ENCODE data around the gene ARL4D. TPM values are rescaled to one million over a fixed set of nuclear protein-coding genes. Genes with fewer than 3 reads are reported as not detected.
"Not testable (repeated sequence)": the region's sequence is repeated elsewhere in the genome, so short reads cannot be mapped to it uniquely, and the experiment has no call there.

ARL4D gene
- total and polyA plus RNA-seq, 7 experiments from 2014 or later, result 1.3 to 4.8 (median 2.1) TPM

DNA sequence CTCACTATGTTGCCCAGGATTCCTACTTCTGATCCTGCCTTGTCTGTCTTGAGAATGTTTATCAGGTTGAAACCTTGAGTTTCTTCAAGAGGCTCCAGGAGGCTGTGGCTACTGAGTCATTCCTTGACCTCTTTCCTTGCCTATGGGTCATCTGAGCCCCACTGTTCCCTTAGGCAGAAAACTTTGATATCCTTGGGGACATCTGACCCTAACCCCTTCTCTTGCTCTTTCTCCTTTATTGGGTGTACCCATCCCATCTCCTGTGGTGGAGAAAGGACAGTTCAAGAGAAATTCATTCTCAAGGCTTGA is 12.5 kb downstream of the ARL4D start:
- H3K27me3 Mint-ChIP-seq, result peaks cover 7 to 20% (median 8%) of the 10 kb centered on the region in 5 donors
- no peaks in the 10 kb centered on the region for H3K9me3 ChIP-seq (ENCODE audit: control insufficient read depth in 2 of 3, low read length in 3 of 3)
- intact Hi-C loops (cut with micrococcal nuclease), result no loop called here
- no peaks in the 10 kb centered on the region for H3K36me3 ChIP-seq (ENCODE audit: control insufficient read depth in 2 of 3, insufficient read depth in 3 of 3, low read length in 3 of 3)
- H3K27ac Mint-ChIP-seq, result peak overlapping the region in 1 of 9 donors; percentile 42
- no peak overlapping the region for H3K4me3 ChIP-seq (ENCODE audit: low read length)
- no peak overlapping the region for H3K4me3 Mint-ChIP-seq
- no peak overlapping the region for H3K27ac ChIP-seq (ENCODE audit: low read depth, low read length)
- ATAC-seq (no peak), DNase-seq (no peak)
- H3K9me3 Mint-ChIP-seq, result no peaks in the 10 kb centered on the region
- ChIA-PET CTCF (no interaction called here), POLR2A (no interaction called here)
- no peaks in the 10 kb centered on the region for H3K4me1 ChIP-seq (ENCODE audit: control insufficient read depth in 2 of 2, insufficient read depth in 2 of 2, low read length in 2 of 2)
- no peaks in the 10 kb centered on the region for H3K36me3 Mint-ChIP-seq
- H3K4me1 Mint-ChIP-seq, result peaks cover 0 to 9% (median 0%) of the 10 kb centered on the region in 7 donors
- H3K27me3 ChIP-seq (ENCODE audit: control insufficient read depth in 2 of 2, insufficient read depth in 2 of 2, low read length in 2 of 2), result no peaks in the 10 kb centered on the region

DNA sequence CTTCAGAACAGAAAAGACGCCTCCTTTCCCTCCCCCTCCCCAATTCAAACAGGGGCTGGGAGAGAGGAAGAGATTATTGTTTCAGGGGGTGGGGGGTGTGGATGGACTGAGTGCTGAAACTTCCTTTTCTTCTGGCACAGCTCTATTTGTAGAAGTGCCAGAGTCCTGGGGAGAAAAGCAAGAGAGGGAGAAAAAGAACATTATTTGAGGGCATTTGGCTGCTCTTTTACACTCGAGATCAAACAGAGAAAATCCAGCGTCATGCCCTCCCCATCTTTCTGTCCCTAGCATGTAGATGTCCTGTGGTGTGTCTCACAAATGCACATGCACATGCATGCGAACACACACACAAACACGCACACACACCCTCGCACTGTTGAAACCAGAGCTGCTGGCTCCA is 13.0 kb downstream of the ARL4D start:
- ChIA-PET POLR2A (no interaction called here), CTCF (no interaction called here)
- Histone ChIP-seq H3K9me3 (ENCODE audit: control insufficient read depth in 2 of 3, low read length in 3 of 3) (no peaks in the 10 kb centered on the region), H3K36me3 (ENCODE audit: control insufficient read depth in 2 of 3, insufficient read depth in 3 of 3, low read length in 3 of 3) (no peaks in the 10 kb centered on the region), H3K4me3 (ENCODE audit: low read length) (no peak overlapping the region), H3K27ac (ENCODE audit: low read depth, low read length) (no peak overlapping the region), H3K4me1 (ENCODE audit: control insufficient read depth in 2 of 2, insufficient read depth in 2 of 2, low read length in 2 of 2) (no peaks in the 10 kb centered on the region), H3K27me3 (ENCODE audit: control insufficient read depth in 2 of 2, insufficient read depth in 2 of 2, low read length in 2 of 2) (no peaks in the 10 kb centered on the region)
- Mint-ChIP-seq H3K9me3 (no peaks in the 10 kb centered on the region), H3K27ac (peak overlapping the region in 1 of 9 donors; percentile 42), H3K36me3 (no peaks in the 10 kb centered on the region), H3K4me1 (peaks cover 0 to 9% (median 0%) of the 10 kb centered on the region in 7 donors), H3K4me3 (no peak overlapping the region), H3K27me3 (peaks cover 7 to 24% (median 10%) of the 10 kb centered on the region in 5 donors)
- intact Hi-C loops (cut with micrococcal nuclease), result no loop called here
- DNase-seq (no peak), ATAC-seq (no peak)

DNA sequence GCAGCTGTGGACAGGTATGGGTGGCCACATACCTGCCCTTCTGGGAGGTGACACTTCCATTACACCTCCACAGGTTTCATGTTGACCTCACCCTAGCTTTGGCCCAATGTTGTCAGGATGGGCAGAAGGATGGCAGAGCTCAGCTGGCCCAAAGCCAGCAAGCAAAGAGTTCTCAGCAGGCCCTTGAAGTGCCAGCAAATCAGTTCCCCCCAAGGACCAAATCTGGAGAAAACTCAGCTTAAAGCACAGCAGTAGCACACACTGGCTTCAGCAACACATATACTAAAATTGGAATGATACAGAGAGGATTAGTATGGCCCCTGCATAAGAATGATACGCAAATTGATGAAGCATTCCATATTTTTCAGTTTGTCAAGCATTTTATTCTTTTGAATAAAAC is 13.4 kb downstream of the ARL4D start:
- CTCF ChIA-PET, result no interaction called here
- DNase-seq (no peak), ATAC-seq (no peak)
- Histone ChIP-seq H3K4me3 (ENCODE audit: low read length) (no peak overlapping the region), H3K27me3 (ENCODE audit: control insufficient read depth in 2 of 2, insufficient read depth in 2 of 2, low read length in 2 of 2) (no peaks in the 10 kb centered on the region), H3K4me1 (ENCODE audit: control insufficient read depth in 2 of 2, insufficient read depth in 2 of 2, low read length in 2 of 2) (no peaks in the 10 kb centered on the region), H3K36me3 (ENCODE audit: control insufficient read depth in 2 of 3, insufficient read depth in 3 of 3, low read length in 3 of 3) (no peaks in the 10 kb centered on the region), H3K9me3 (ENCODE audit: control insufficient read depth in 2 of 3, low read length in 3 of 3) (no peaks in the 10 kb centered on the region), H3K27ac (ENCODE audit: low read depth, low read length) (no peak overlapping the region)
- intact Hi-C loops (cut with micrococcal nuclease), result no loop called here
- no peaks in the 10 kb centered on the region for H3K36me3 Mint-ChIP-seq
- no peaks in the 10 kb centered on the region for H3K9me3 Mint-ChIP-seq
- POLR2A ChIA-PET, result no interaction called here
- H3K27me3 Mint-ChIP-seq, result peaks cover 8 to 27% (median 10%) of the 10 kb centered on the region in 5 donors
- H3K27ac Mint-ChIP-seq, result no peak overlapping the region
- H3K4me3 Mint-ChIP-seq, result no peak overlapping the region
- H3K4me1 Mint-ChIP-seq, result peaks cover 0 to 9% (median 0%) of the 10 kb centered on the region in 7 donors

DNA sequence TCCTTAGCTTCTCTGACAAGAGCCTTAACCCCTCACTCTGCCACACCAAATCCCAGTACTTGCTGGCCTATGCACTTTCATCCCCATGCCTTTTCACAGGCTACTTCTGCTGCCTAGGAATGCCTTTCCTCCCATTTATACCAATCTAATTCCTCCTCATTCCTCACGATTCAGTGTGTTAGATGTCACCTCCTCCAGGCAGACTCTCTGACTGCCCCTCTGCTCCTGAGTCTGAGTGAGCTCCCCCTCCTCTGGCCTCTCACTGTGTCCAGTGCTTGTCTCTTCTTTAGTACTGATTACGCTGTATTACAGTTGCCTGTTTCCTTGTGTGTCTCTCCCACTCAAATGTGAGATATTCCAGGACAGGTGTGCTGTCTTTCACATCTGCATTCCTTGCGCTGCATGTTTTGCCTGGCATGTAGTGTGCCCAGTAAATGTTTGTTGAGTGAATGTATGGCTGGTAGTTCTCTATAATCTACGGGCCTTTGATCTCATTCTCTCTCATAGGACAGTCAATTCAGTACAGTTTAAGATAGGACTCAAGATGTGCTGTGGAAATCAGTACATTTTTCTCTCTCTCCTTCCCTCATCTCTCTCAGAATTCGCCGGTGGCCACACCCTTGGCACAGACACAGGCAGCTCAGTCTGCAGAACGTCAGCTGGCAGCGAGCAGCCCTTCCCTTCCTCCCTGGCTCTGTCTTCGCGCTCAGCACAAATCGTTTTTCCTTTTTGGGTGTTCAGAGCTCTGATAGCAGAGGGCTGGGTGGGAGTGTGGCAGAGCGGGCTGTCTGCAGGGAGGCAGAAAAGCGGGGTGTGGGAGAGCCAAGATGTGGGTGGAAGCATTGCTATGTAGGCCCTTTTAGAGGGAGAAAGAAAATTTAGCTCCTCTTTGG is 18.5 kb downstream of the ARL4D start:
- Mint-ChIP-seq H3K9me3 (no peaks in the 10 kb centered on the region), H3K27ac (no peak overlapping the region), H3K27me3 (peaks cover 5 to 33% (median 10%) of the 10 kb centered on the region in 5 donors), H3K4me1 (peaks cover 0 to 6% (median 0%) of the 10 kb centered on the region in 7 donors), H3K4me3 (no peak overlapping the region), H3K36me3 (no peaks in the 10 kb centered on the region)
- no peak for ATAC-seq
- Histone ChIP-seq H3K4me3 (ENCODE audit: low read length) (no peak overlapping the region), H3K9me3 (ENCODE audit: control insufficient read depth in 2 of 3, low read length in 3 of 3) (no peaks in the 10 kb centered on the region), H3K27ac (ENCODE audit: low read depth, low read length) (no peak overlapping the region), H3K36me3 (ENCODE audit: control insufficient read depth in 2 of 3, insufficient read depth in 3 of 3, low read length in 3 of 3) (no peaks in the 10 kb centered on the region), H3K4me1 (ENCODE audit: control insufficient read depth in 2 of 2, insufficient read depth in 2 of 2, low read length in 2 of 2) (no peaks in the 10 kb centered on the region), H3K27me3 (ENCODE audit: control insufficient read depth in 2 of 2, insufficient read depth in 2 of 2, low read length in 2 of 2) (no peaks in the 10 kb centered on the region)
- POLR2A ChIA-PET, result interaction anchor here (0.6 kb wide), 1 partner anchor 58 kb away, joined by 4 read pairs; no protein-coding TSS in a partner anchor
- CTCF ChIA-PET, result no interaction called here
- DNase-seq, result no peak
- intact Hi-C loops (cut with micrococcal nuclease), result no loop called here

DNA sequence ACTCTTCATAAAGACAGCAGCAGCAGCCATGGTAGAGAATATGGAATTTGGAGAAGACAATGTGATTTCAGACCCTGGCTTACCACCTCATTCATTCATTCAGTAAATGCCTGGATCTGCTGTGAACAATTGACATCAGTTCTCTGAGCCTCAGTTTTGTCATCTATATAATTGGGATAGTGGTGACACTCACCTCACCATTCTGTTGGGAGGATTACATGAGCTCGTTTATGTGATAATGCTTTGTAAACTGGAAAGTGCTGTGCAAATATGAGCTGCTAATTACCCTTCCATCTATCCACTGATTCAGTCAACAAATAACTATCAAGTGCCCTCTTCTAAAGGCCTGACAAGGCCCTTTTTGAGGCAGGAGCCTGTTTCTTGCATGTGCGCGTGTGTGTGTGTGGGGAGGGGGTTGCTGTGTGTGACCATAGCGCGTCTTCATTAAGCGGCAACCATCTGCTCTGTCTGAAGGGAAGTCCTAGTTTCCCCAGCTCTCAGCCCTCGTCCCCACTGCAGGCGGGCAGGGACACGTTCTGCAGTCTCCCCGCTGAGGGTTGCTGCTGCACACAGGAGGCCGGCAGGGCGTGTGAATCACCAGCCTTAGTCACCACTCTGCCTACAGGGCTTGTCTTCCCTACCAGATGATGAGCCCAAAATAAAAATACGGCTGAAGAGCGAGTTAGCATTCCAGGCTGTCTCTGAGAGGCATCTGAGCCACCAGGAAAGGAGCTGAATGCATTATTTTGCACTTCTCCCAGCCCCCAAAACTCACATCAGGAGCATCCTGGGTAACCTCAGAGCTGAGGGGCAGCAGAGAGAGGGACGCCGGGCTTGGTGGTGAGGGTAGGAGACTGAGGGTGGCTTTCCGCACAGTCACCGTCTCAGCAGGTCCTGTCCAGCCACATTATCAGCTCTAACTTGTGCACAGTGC is 19.9 kb downstream of the ARL4D start:
- no peaks in the 10 kb centered on the region for H3K4me1 ChIP-seq (ENCODE audit: control insufficient read depth in 2 of 2, insufficient read depth in 2 of 2, low read length in 2 of 2)
- no peaks in the 10 kb centered on the region for H3K36me3 Mint-ChIP-seq
- CTCF ChIA-PET, result interaction anchor here (0.6 to 0.8 kb wide), 2 partner anchors 13 to 23 kb away, joined by 3 to 4 read pairs; no protein-coding TSS in a partner anchor
- no peaks in the 10 kb centered on the region for H3K9me3 ChIP-seq (ENCODE audit: control insufficient read depth in 2 of 3, low read length in 3 of 3)
- H3K4me1 Mint-ChIP-seq, result peaks cover 0 to 6% (median 0%) of the 10 kb centered on the region in 7 donors
- peak; percentile 26 for ATAC-seq
- POLR2A ChIA-PET, result no interaction called here
- no peak overlapping the region for H3K27ac Mint-ChIP-seq
- H3K27me3 ChIP-seq (ENCODE audit: control insufficient read depth in 2 of 2, insufficient read depth in 2 of 2, low read length in 2 of 2), result no peaks in the 10 kb centered on the region
- no peak overlapping the region for H3K4me3 ChIP-seq (ENCODE audit: low read length)
- intact Hi-C loops (cut with micrococcal nuclease), result no loop called here
- no peak overlapping the region for H3K4me3 Mint-ChIP-seq
- DNase-seq, result no peak
- H3K27ac ChIP-seq (ENCODE audit: low read depth, low read length), result no peak overlapping the region
- no peaks in the 10 kb centered on the region for H3K9me3 Mint-ChIP-seq
- peaks cover 5 to 43% (median 14%) of the 10 kb centered on the region in 5 donors for H3K27me3 Mint-ChIP-seq
- H3K36me3 ChIP-seq (ENCODE audit: control insufficient read depth in 2 of 3, insufficient read depth in 3 of 3, low read length in 3 of 3), result no peaks in the 10 kb centered on the region

DNA sequence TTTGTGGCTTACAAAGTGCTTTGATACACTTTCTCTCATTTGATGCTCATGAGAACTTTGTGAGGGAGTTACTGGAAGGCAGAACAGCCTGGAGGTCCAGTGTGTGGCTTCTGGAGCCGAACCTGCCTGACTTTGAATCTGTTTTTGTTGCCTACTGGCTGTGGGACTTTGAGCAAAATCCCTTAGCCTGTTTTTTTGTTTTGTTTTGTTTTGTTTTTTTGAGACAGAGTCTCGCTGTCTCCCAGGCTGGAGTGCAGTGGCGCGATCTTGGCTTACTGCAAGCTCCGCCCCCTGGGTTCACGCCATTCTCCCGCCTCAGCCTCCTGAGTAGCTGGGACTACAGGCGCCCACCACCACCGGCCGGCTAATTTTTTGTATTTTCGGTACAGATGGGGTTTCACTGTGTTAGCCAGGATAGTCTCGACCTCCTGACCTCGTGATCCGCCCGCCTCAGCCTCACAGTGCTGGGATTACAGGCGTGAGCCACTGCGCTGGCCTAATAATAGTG is 20.6 kb downstream of the ARL4D start:
- H3K27me3 ChIP-seq (ENCODE audit: control insufficient read depth in 2 of 2, insufficient read depth in 2 of 2, low read length in 2 of 2); H3K9me3 Mint-ChIP-seq; POLR2A ChIA-PET; DNase-seq; intact Hi-C loops (cut with micrococcal nuclease); H3K36me3 Mint-ChIP-seq; H3K27ac Mint-ChIP-seq; H3K4me3 ChIP-seq (ENCODE audit: low read length); H3K4me1 Mint-ChIP-seq; ATAC-seq; H3K4me1 ChIP-seq (ENCODE audit: control insufficient read depth in 2 of 2, insufficient read depth in 2 of 2, low read length in 2 of 2); H3K36me3 ChIP-seq (ENCODE audit: control insufficient read depth in 2 of 3, insufficient read depth in 3 of 3, low read length in 3 of 3); H3K27ac ChIP-seq (ENCODE audit: low read depth, low read length); H3K4me3 Mint-ChIP-seq; H3K9me3 ChIP-seq (ENCODE audit: control insufficient read depth in 2 of 3, low read length in 3 of 3): not testable (repeated sequence)
- H3K27me3 Mint-ChIP-seq, result peaks cover 8 to 45% (median 14%) of the 10 kb centered on the region in 5 donors
- CTCF ChIA-PET, result interaction anchor here (0.8 kb wide), 1 partner anchor 24 kb away, joined by 3 read pairs; no protein-coding TSS in a partner anchor

Measured in naive thymus-derived CD4-positive, alpha-beta T cell (primary cell).